HEK293 (cell line): Measurements from ENCODE around the gene GDPD5.

Source experiments
- CTCF ChIA-PET: fragments of 350-600 bp; formaldehyde crosslinking; extraction: SDS; loops from one replicate; lab custom pipeline; 2021; ENCODE audit warnings: antibody characterized with exemption; lab: Yijun Ruan, JAX
- POLR2A ChIA-PET: fragments of 300-600 bp; formaldehyde crosslinking; extraction: SDS; loops from one replicate; lab custom pipeline; 2020; ENCODE audit warnings: antibody characterized with exemption, inconsistent platforms; lab: Yijun Ruan, JAX
- H3K27ac ChIP-seq: fragments of 200-500 bp; sonication (Bioruptor generic); 2 replicates; pipeline ENCODE4 v1.5.1; 2014; ENCODE audit warnings: low read depth, low read length, control low read depth, inconsistent platforms; ENCODE audit errors: extremely low read depth
- H3K36me3 ChIP-seq, 2 experiments: fragments of 200-500 bp in 1 of 2; sonication (Bioruptor generic) in 1 of 2; 1 replicate in 1 of 2; 2 replicates in 1 of 2; pipeline ENCODE4 v1.5.1; 2014 to 2017; ENCODE audit warnings: inconsistent platforms in 2 of 2, low read length in 2 of 2; ENCODE audit not compliant: control insufficient read depth in 2 of 2, insufficient read depth in 1 of 2
- H3K4me1 ChIP-seq: fragments of 200-500 bp; sonication (Bioruptor generic); 2 replicates; pipeline ENCODE4 v1.5.1; 2014; ENCODE audit warnings: mild to moderate bottlenecking, low read length, inconsistent platforms; ENCODE audit not compliant: control insufficient read depth, insufficient read depth
- H3K4me3 ChIP-seq: 2 replicates; pipeline ENCODE4 v1.5.1; 2011; ENCODE audit warnings: low read depth, mild to moderate bottlenecking, control low read depth, low read length, moderate library complexity
- H3K9me3 ChIP-seq: fragments of 200-500 bp; sonication (Bioruptor generic); 2 replicates; pipeline ENCODE4 v1.5.1; 2014; ENCODE audit warnings: low read depth, low read length, inconsistent platforms; ENCODE audit not compliant: control insufficient read depth, insufficient read depth
- HOXC10 ChIP-seq: sonication (generic); formaldehyde crosslinking; IDR thresholded peaks from 2 replicates; pipeline ENCODE4 v1.8.1; 2023; ENCODE audit warnings: mild to moderate bottlenecking, missing genetic modification reagents
- INSM2 ChIP-seq: fragments of 450-650 bp; formaldehyde crosslinking; IDR thresholded peaks from 2 replicates; pipeline ENCODE4 v1.5.1; 2016; ENCODE audit warnings: missing biosample characterization, missing genetic modification characterization
- KLF17 ChIP-seq: fragments of 450-650 bp; formaldehyde crosslinking; IDR thresholded peaks from 2 replicates; pipeline ENCODE4 v1.5.1; 2016; ENCODE audit warnings: missing biosample characterization, missing genetic modification characterization
- PBX3 ChIP-seq: sonication (generic); formaldehyde crosslinking; IDR thresholded peaks from 2 replicates; pipeline ENCODE4 v1.8.1; 2022; ENCODE audit warnings: mild to moderate bottlenecking, moderate library complexity, missing genetic modification reagents
- WT1 ChIP-seq: fragments of 450-650 bp; formaldehyde crosslinking; IDR thresholded peaks from 2 replicates; pipeline ENCODE4 v1.5.1; 2016; ENCODE audit warnings: missing biosample characterization, missing genetic modification characterization
- ZBTB10 ChIP-seq: fragments of 450-650 bp; formaldehyde crosslinking; IDR thresholded peaks from 2 replicates; pipeline ENCODE4 v1.5.1; 2016; ENCODE audit warnings: missing biosample characterization, missing genetic modification characterization
- ZBTB17 ChIP-seq: fragments of 450-650 bp; formaldehyde crosslinking; IDR thresholded peaks from 2 replicates; pipeline ENCODE4 v1.5.1; 2016; ENCODE audit warnings: missing biosample characterization, missing genetic modification characterization
- ZEB2 ChIP-seq: fragments of 450-650 bp; formaldehyde crosslinking; IDR thresholded peaks from 2 replicates; pipeline ENCODE4 v1.5.1; 2016; ENCODE audit warnings: missing biosample characterization, missing genetic modification characterization
- ZFP37 ChIP-seq: fragments of 450-650 bp; formaldehyde crosslinking; IDR thresholded peaks from 2 replicates; pipeline ENCODE4 v1.5.1; 2016; ENCODE audit warnings: missing biosample characterization, missing genetic modification characterization
- ZNF157 ChIP-seq: fragments of 450-650 bp; formaldehyde crosslinking; IDR thresholded peaks from 2 replicates; pipeline ENCODE4 v1.5.1; 2016; ENCODE audit warnings: missing biosample characterization, missing genetic modification characterization
- ZNF2 ChIP-seq: fragments of 450-650 bp; formaldehyde crosslinking; IDR thresholded peaks from 2 replicates; pipeline ENCODE4 v1.5.1; 2016; ENCODE audit warnings: missing biosample characterization, missing genetic modification characterization
- ZNF335 ChIP-seq: fragments of 450-650 bp; formaldehyde crosslinking; conservative IDR thresholded peaks from 2 replicates; pipeline ENCODE4 v1.5.1; 2016; ENCODE audit warnings: missing biosample characterization, missing genetic modification characterization
- ZNF341 ChIP-seq: fragments of 450-650 bp; formaldehyde crosslinking; IDR thresholded peaks from 2 replicates; pipeline ENCODE4; 2016; ENCODE audit warnings: low read depth, missing biosample characterization, missing genetic modification characterization
- ZNF366 ChIP-seq: fragments of 450-650 bp; formaldehyde crosslinking; conservative IDR thresholded peaks from 2 replicates; pipeline ENCODE4 v1.5.1; 2016; ENCODE audit warnings: missing biosample characterization, missing genetic modification characterization
- ZNF394 ChIP-seq: fragments of 450-650 bp; formaldehyde crosslinking; IDR thresholded peaks from 2 replicates; pipeline ENCODE4 v1.5.1; 2016; ENCODE audit warnings: missing biosample characterization, missing genetic modification characterization, mild to moderate bottlenecking, moderate library complexity, borderline replicate concordance
- ZNF513 ChIP-seq: fragments of 450-650 bp; IDR thresholded peaks from 2 replicates; pipeline ENCODE4 v1.5.1; 2018; ENCODE audit warnings: missing biosample characterization, missing genetic modification characterization
- ZNF580 ChIP-seq: fragments of 450-650 bp; formaldehyde crosslinking; IDR thresholded peaks from 2 replicates; pipeline ENCODE4 v1.5.1; 2016; ENCODE audit warnings: missing biosample characterization, missing genetic modification characterization
- ZNF645 ChIP-seq: fragments of 450-650 bp; formaldehyde crosslinking; IDR thresholded peaks from 2 replicates; pipeline ENCODE4; 2016; ENCODE audit warnings: missing biosample characterization, missing genetic modification characterization
- ZNF747 ChIP-seq: fragments of 450-650 bp; formaldehyde crosslinking; IDR thresholded peaks from 2 replicates; pipeline ENCODE4 v1.5.1; 2016; ENCODE audit warnings: missing biosample characterization, missing genetic modification characterization
- ZNF76 ChIP-seq: fragments of 450-650 bp; formaldehyde crosslinking; IDR thresholded peaks from 2 replicates; pipeline ENCODE4; 2016; ENCODE audit warnings: low read depth, missing biosample characterization, missing genetic modification characterization, borderline replicate concordance
- ZNF792 ChIP-seq: fragments of 450-650 bp; formaldehyde crosslinking; IDR thresholded peaks from 2 replicates; pipeline ENCODE4 v1.5.1; 2016; ENCODE audit warnings: missing biosample characterization, missing genetic modification characterization

GDPD5 gene

GRCh38 chr11:75400146-75400865, 125.4 kb downstream of the GDPD5 start:
- TF ChIP-seq HOXC10 (no peak), ZNF335 (tag by site-specific recombination) (0 out of 2 replicates have a peak, but pooled peaks have one; percentile 14), ZBTB17 (peak; percentile 47)
- TF ChIP-seq, all 188 proteins: peak for 2
- Histone ChIP-seq H3K4me3 (peak overlapping the region; percentile 94), H3K4me1 (peaks cover 4% of the 10 kb centered on the region), H3K36me3 (peaks cover 10 to 57% of the 10 kb centered on the region in 2 experiments), H3K9me3 (no peaks in the 10 kb centered on the region), H3K27ac (peak overlapping the region; percentile 99)
- POLR2A ChIA-PET: interaction anchor here (1.7 to 2.0 kb wide), 2 partner anchors 9 to 132 kb away, joined by 6 to 7 read pairs; no protein-coding TSS in a partner anchor
- CTCF ChIA-PET: interaction anchor here (0.6 to 2.1 kb wide), 7 partner anchors 8 to 983 kb away, joined by 3 to 5 read pairs (median 3); no protein-coding TSS in a partner anchor

GRCh38 chr11:75399344-75400145, 126.2 kb downstream of the GDPD5 start, which contains the start of gene RPS3:
TSS of gene RPS3 (plus strand) at chr11:75399518. CDS start at chr11:75399548, 30 bp downstream.
- Histone ChIP-seq H3K36me3 (peaks cover 10 to 49% of the 10 kb centered on the region in 2 experiments), H3K4me3 (peak within 1 kb of the TSS; percentile 94), H3K27ac (peak within 1 kb of the TSS; percentile 99), H3K4me1 (peaks cover 4% of the 10 kb centered on the region), H3K9me3 (no peaks in the 10 kb centered on the region)
- ChIA-PET CTCF (interaction anchor here (0.6 to 2.4 kb wide), 8 partner anchors 8 to 134 kb away, joined by 3 to 17 read pairs (median 5); no protein-coding TSS in a partner anchor), POLR2A (interaction anchor here (1.7 to 2.0 kb wide), 2 partner anchors 9 to 132 kb away, joined by 6 to 7 read pairs; no protein-coding TSS in a partner anchor)
- peak; percentile 38; the same call in 1 of the 2 replicates for TF ChIP-seq INSM2 (tag by site-specific recombination)
- TF ChIP-seq ZBTB10 (tag by site-specific recombination): 0 out of 2 replicates have a peak, but pooled peaks have one; percentile 39
- 0 out of 2 replicates have a peak, but pooled peaks have one; percentile 12 for TF ChIP-seq PBX3 (CRISPR knock-in tag)
- TF ChIP-seq KLF17 (tag by site-specific recombination): peak; percentile 71; the same call in 1 of the 2 replicates
- TF ChIP-seq ZNF2 (tag by site-specific recombination): peak; percentile 97
- TF ChIP-seq ZNF580: peak; percentile 28; the same call in 1 of the 2 replicates
- no peak for TF ChIP-seq ZNF341
- TF ChIP-seq ZNF792: peak; percentile 54; the same call in 1 of the 2 replicates
- peak; percentile 63; the same call in 1 of the 2 replicates for TF ChIP-seq ZEB2
- TF ChIP-seq ZFP37 (tag by site-specific recombination): peak; percentile 96
- no peak for TF ChIP-seq ZNF747 (tag by site-specific recombination)
- no peak for TF ChIP-seq ZNF157
- 0 out of 2 replicates have a peak, but pooled peaks have one; percentile 19 for TF ChIP-seq WT1 (tag by site-specific recombination)
- TF ChIP-seq ZNF366 (tag by site-specific recombination): peak; percentile 61
- 0 out of 2 replicates have a peak, but pooled peaks have one; percentile 49 for TF ChIP-seq ZNF645 (tag by site-specific recombination)
- peak; percentile 39; the same call in 1 of the 2 replicates for TF ChIP-seq ZNF394 (tag by site-specific recombination)
- peak; percentile 94 for TF ChIP-seq ZNF76 (tag by site-specific recombination)
- peak; percentile 47; the same call in 1 of the 2 replicates for TF ChIP-seq ZNF513 (tag by site-specific recombination)
